ENCODE results near the gene BAZ2B.
A peak's percentile ranks its signal among the peaks of the same experiment; 100 is the strongest.

The BAZ2B gene

GRCh38 chr2:159292157-159292556 is 324.2 kb downstream of the BAZ2B start:
- no peak for DNase-seq

GRCh38 chr2:159290289-159290907 is 325.9 kb downstream of the BAZ2B start:
- no peak for DNase-seq

- DNase-seq = no peak
These were observed 328.6 kb downstream of the BAZ2B start for GRCh38 chr2:159287733-159288132.

- DNase-seq = peak; percentile 99
These were observed 329.5 kb downstream of the BAZ2B start for GRCh38 chr2:159286709-159287441.

- no peak for DNase-seq
These were observed 330.2 kb downstream of the BAZ2B start, which contains the start of gene WDSUB1 for GRCh38 chr2:159285929-159286708. Gene WDSUB1 (minus strand): TSS chr2:159286703. CDS start chr2:159283069, 3,634 bp downstream.

GRCh38 chr2:159285433-159285832 is 330.9 kb downstream of the BAZ2B start:
- DNase-seq = no peak

GRCh38 chr2:159283529-159283928 is 332.8 kb downstream of the BAZ2B start:
- DNase-seq = no peak

GRCh38 chr2:159281002-159281401 is 335.3 kb downstream of the BAZ2B start:
- DNase-seq = no peak

- no peak for DNase-seq
These were observed 336.6 kb downstream of the BAZ2B start for GRCh38 chr2:159279700-159280099.

- no peak for DNase-seq
These were observed 341.2 kb downstream of the BAZ2B start for GRCh38 chr2:159275111-159275510.

GRCh38 chr2:159272156-159272555 is 344.2 kb downstream of the BAZ2B start:
- DNase-seq = no peak

GRCh38 chr2:159270744-159271379 is 345.5 kb downstream of the BAZ2B start:
- no peak for DNase-seq
